Body of pancreas (tissue), 4 donors: ENCODE measurements around the gene IFRD2.

Experiments
- CTCF ChIP-seq, 7 experiments: fragments of 450-650 bp in 4 of 7; fragments of 200-600 bp in 3 of 7; sonication (generic) in 3 of 7; IDR thresholded peaks; one replicate each; pipeline ENCODE4 v1.5.1; 2016 to 2019; ENCODE audit warnings: antibody characterized with exemption in 7 of 7
- POLR2A ChIP-seq, 3 donors: fragments of 450-650 bp; IDR thresholded peaks; one replicate each; pipeline ENCODE4 v1.6.1; 2016; ENCODE audit warnings: antibody characterized with exemption in 3 of 3, mild to moderate bottlenecking in 2 of 3

GRCh38 chr3:50246517-50246954, 45.7 kb downstream of the IFRD2 start:
- TF ChIP-seq CTCF (IDR thresholded peaks at IDR 0.05) (peak in 1 of 7 experiments; percentile 3), POLR2A (IDR thresholded peaks at IDR 0.05) (no peak)
